Lower leg skin (tissue), 4 donors: Measurements from ENCODE around the gene CFL1. TPM values are rescaled to one million over a fixed set of nuclear protein-coding genes. Genes with fewer than 3 reads are reported as not detected.

Experiments
- DNase-seq, 2 donors: peaks; one replicate each; pipeline ENCODE4 v3.0.0-alpha.2; 2019; ENCODE audit warnings: low spot score in 2 of 2
- H3K4me3 ChIP-seq: fragments of 200-600 bp; sonication (generic); 2 replicates; pipeline ENCODE4 v1.5.1; 2017; ENCODE audit warnings: mild to moderate bottlenecking, low read depth; ENCODE audit not compliant: poor library complexity, severe bottlenecking
- POLR2A ChIP-seq, 2 donors: fragments of 450-650 bp; IDR thresholded peaks; one replicate each; pipeline ENCODE4 v1.6.1; 2016 to 2017; ENCODE audit warnings: antibody characterized with exemption in 2 of 2, mild to moderate bottlenecking in 1 of 2, moderate library complexity in 1 of 2
- WGBS, 2 donors: methylation state at CpG; one replicate each; pipeline ENCODE4 v1.1.5; 2018; 5-methylcytosine and 5-hydroxymethylcytosine counted together
- intact Hi-C: fragments of 100-400 bp; cut with DNase I; formaldehyde crosslinking; loops from one replicate; pipeline ENCODE4 v1.15.0; 2023; ENCODE audit warnings: low total_unique reads
- total RNA-seq, 4 donors: library from RNA; depleted of rRNA; stranded (reverse); fragments of >200 nt; gene quantifications; one replicate each; pipeline ENCODE4 v1.1.0, GENCODE V29; 2016
- TF ChIP-seq, protein P1 (sequence below), 3 donors: fragments of 450-650 bp; IDR thresholded peaks; one replicate each; pipeline ENCODE4 v1.5.1; 2016; ENCODE audit warnings: antibody characterized with exemption in 3 of 3, mild to moderate bottlenecking in 3 of 3, moderate library complexity in 2 of 3

Gene CFL1
- total RNA-seq, 4 donors from 2014 or later: 417 to 706 (median 504) TPM

DNA sequence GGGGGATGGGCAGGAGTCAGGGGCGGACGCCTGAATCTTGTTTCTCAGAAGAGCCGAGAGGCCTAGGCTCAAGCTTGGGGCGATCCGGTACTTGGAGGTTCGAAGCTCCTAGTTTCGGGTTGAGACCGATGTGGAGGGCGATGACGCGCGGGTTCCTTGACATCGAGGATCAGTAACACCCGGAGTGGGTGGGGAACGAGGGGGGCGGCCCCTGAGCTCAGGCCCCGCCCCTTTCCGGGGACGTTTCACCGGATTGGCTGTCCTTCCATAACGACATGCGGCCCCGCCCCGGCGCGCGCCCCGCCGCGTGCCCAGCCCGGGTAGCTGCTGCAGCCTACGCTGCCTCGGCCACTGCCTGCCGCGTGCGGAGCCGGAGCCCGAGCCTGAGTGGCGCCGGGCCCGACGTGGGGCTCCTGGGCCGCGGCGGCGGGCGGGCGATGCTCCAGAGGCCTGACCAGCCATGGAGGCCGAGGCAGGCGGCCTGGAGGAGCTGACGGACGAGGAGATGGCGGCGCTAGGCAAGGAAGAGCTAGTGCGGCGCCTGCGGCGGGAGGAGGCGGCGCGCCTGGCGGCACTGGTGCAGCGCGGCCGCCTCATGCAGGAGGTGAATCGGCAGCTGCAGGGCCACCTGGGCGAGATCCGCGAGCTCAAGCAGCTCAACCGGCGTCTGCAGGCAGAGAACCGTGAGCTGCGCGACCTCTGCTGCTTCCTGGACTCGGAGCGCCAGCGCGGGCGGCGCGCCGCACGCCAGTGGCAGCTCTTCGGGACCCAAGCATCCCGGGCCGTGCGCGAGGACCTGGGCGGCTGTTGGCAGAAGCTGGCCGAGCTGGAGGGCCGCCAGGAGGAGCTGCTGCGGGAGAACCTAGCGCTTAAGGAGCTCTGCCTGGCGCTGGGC is 32.6 kb upstream of the CFL1 start, which contains the start of gene CCDC85B:
TSS of gene CCDC85B (plus strand) at position 350 of the 895 bp plus-strand sequence. CDS start at position 461, 111 bp downstream.
- H3K4me3 ChIP-seq: peak within 1 kb of the TSS; percentile 58
- intact Hi-C loops: no loop called here
- WGBS, 2 donors: 0% methylated on average over 5 to 61 of the region's 94 CpGs
- DNase-seq: peak; percentile 99 to 100
- TF ChIP-seq, protein P1, sequence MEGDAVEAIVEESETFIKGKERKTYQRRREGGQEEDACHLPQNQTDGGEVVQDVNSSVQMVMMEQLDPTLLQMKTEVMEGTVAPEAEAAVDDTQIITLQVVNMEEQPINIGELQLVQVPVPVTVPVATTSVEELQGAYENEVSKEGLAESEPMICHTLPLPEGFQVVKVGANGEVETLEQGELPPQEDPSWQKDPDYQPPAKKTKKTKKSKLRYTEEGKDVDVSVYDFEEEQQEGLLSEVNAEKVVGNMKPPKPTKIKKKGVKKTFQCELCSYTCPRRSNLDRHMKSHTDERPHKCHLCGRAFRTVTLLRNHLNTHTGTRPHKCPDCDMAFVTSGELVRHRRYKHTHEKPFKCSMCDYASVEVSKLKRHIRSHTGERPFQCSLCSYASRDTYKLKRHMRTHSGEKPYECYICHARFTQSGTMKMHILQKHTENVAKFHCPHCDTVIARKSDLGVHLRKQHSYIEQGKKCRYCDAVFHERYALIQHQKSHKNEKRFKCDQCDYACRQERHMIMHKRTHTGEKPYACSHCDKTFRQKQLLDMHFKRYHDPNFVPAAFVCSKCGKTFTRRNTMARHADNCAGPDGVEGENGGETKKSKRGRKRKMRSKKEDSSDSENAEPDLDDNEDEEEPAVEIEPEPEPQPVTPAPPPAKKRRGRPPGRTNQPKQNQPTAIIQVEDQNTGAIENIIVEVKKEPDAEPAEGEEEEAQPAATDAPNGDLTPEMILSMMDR (IDR thresholded peaks at IDR 0.05): no peak
- TF ChIP-seq POLR2A (IDR thresholded peaks at IDR 0.05): peak in 1 of 2 donors; percentile 54

DNA sequence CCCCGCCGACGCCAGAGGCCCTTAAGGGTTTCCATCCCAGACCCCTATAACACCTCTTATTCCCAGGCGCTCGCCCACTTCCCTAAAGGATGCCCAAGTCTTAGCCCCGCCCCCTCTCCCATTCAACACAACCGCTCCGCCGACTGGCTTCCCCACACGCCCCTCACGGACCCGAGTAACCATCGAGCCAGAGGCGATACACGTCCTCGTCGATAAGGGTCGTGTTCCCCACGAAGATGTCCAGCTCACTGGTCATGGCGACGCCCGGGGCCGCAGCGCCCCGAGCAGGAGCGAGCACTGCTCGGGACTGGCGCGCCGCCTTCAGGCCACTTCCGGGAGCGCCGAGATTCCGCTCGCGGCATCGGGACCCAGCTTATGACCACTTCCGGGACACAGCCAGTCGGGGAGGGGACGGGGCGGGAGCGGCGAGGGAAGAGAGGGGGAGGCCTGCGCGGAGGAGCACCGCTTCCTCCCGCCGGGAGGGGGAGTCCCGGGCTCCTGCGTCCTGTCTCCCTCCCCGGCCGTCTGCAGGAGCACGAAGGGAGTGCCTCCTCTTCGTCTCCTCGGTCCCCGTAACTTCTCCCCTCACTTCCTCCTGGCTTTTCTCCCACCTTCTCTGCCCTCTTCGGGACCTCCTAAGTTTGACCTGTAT is 30.3 kb upstream of the CFL1 start, which contains the start of gene FIBP:
TSS of gene FIBP (minus strand) at position 309 of the 652 bp plus-strand sequence. CDS start at position 256, 53 bp downstream.
- intact Hi-C loops: no loop called here
- 1 to 2% methylated on average over 15 to 44 of the region's 57 CpGs for WGBS, 2 donors
- DNase-seq: peak; percentile 95 to 100
- H3K4me3 ChIP-seq: peak within 1 kb of the TSS; percentile 61
- TF ChIP-seq, protein P1 (IDR thresholded peaks at IDR 0.05): peak in 2 of 3 donors; percentile 24 to 71
- no peak for TF ChIP-seq POLR2A (IDR thresholded peaks at IDR 0.05)

DNA sequence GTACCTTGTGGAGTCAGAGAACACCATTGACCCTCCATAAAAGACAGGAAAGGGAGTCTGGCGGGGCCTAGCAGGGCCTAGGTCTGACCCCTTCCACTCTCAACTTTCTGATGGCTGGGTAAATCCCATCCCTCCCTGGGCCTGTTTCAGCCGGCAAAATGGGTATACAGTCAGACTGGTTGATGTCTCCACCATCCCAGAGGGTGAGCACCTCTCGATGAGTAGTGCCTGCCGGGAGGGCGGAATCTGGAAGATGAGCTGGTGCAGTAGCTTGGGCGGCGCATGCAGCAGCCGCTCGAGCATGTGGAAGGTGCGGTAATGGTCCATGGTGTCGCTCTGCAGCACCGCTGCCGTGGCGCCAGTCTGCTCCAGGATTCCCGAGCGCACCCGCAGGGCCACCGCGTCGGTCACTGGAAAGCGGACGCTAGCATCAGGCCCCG is 29.8 kb upstream of the CFL1 start:
- peak in 1 of 2 donors; percentile 86 for DNase-seq
- WGBS, 2 donors: 5 to 7% methylated on average over 11 to 15 of the region's 23 CpGs
- intact Hi-C loops: no loop called here
- H3K4me3 ChIP-seq: peak overlapping the region; percentile 61
- no peak for TF ChIP-seq POLR2A (IDR thresholded peaks at IDR 0.05)
- TF ChIP-seq, protein P1 (IDR thresholded peaks at IDR 0.05): no peak

DNA sequence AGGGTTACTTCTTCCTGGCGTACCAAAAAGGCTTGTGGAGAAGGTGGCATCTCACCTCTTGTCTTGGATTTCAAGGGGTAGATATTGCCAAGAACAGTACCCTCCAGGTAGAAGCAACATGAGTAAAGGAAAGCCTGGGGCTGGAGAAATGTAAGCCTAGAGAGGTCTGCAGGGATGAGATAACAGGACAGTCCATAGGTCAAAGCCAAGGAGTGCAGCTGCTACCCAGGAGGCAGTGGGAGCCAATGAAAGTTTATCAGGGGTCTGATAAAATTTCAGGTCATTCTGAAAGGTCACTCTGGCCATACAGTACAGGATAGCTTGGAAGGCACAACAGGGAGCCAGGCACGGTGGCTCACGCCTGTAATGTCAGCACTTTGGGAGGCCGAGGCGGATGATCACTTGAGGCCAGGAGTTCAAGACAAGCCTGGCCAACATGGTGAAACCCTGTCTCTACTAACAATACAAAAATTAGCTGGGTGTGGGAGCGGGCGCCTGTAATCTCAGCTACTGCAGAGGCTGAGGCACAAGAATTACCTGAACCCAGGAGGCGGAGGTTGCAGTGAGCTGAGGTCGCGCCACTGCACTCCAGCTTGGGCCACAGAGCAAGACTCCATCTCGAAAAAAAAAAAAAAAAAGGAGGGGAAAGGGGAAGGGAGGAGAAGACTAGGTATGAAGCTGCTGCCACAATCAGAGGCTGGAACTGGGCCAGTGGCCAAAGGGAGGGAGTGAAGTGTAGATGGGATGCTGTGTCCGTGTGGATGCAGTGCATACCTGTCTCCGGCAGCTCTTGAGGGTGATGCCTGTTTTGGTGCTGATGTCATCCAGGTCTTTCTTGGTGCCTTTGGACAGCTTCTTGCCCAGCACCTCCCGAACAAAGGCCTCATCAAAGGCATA is 29.1 kb upstream of the CFL1 start:
- intact Hi-C loops: no loop called here
- no peak for DNase-seq

More for the DNA sequence above, 29.1 kb upstream of the CFL1 start:
- no peak for TF ChIP-seq POLR2A (IDR thresholded peaks at IDR 0.05)
- TF ChIP-seq, protein P1 (IDR thresholded peaks at IDR 0.05): no peak
- 79 to 86% methylated on average over 14 of the region's 14 CpGs for WGBS, 2 donors
- H3K4me3 ChIP-seq: no peak overlapping the region
